ENCODE measurements around the gene ZNF516. TPM values are rescaled to one million over a fixed set of nuclear protein-coding genes. Genes with fewer than 3 reads are reported as not detected.

The ZNF516 gene
- total and polyA plus RNA-seq, 10 of the 15 experiments (the other 5 are each of a cell fraction or from before 2014, with no cell fraction given), result 2.0 to 32.0 (median 8.3) TPM

GRCh38 chr18:76314496-76314895 is 180.5 kb downstream of the ZNF516 start (continued):
- no peak for TF ChIP-seq BCL3 (IDR thresholded peaks at IDR 0.05; ENCODE audit: borderline replicate concordance, insufficient read depth, low read depth, low read length, poor library complexity, severe bottlenecking)

- TF ChIP-seq FOS (IDR thresholded peaks at IDR 0.05; ENCODE audit: borderline replicate concordance, extremely low read depth, insufficient read length) (no peak), CREM (IDR thresholded peaks at IDR 0.05; ENCODE audit: low read depth) (no peak)
- Histone ChIP-seq H3K79me2 (ENCODE audit: control insufficient read depth, insufficient read depth, low read length) (no peaks in the 10 kb centered on the region), H4K20me1 (ENCODE audit: control insufficient read depth, insufficient read depth) (no peaks in the 10 kb centered on the region), H3K36me3 (ENCODE audit: control insufficient read depth in 2 of 2, insufficient read depth in 2 of 2, low read length in 1 of 2) (no peaks in the 10 kb centered on the region), H3K9me3 (replicated peaks; ENCODE audit: control insufficient read depth, insufficient read depth, low read length) (no peaks in the 10 kb centered on the region), H3K4me1 (ENCODE audit: control insufficient read depth, insufficient read depth, low read length) (no peaks in the 10 kb centered on the region), H3K4me3 (no peak overlapping the region), H3K27me3 (replicated peaks in 1 of 2; ENCODE audit: control insufficient read depth in 2 of 2, insufficient read depth in 2 of 2, low read length in 1 of 2) (no peaks in the 10 kb centered on the region), H3K27ac (ENCODE audit: control insufficient read depth, insufficient read depth) (no peak overlapping the region), H3K9ac (ENCODE audit: control insufficient read depth, insufficient read depth, low read length) (no peak overlapping the region), H2AFZ (ENCODE audit: control insufficient read depth, low read depth, low read length) (no peak overlapping the region), H3K4me2 (ENCODE audit: control insufficient read depth, insufficient read depth) (no peak overlapping the region)
- ATAC-seq (no peak), FAIRE-seq (no peak), DNase-seq (ENCODE audit: low read depth, low spot score) (no peak)
- RAD21 ChIA-PET (ENCODE audit: unreplicated experiment), result no interaction called here
- in situ Hi-C loops (cut with MboI), result no loop called here
- intact Hi-C loops (cut with micrococcal nuclease; ENCODE audit: unreplicated experiment), result no loop called here
- CTCF ChIA-PET, result no interaction called here
- BruUV-seq (replicated peaks), result no TSS peak
- SMC1A ChIA-PET (ENCODE audit: uncharacterized antibody, unreplicated experiment), result no interaction called here
- WGBS (ENCODE audit: insufficient coverage, insufficient replicate concordance, low lambda C conversion rate, missing lambda C conversion rate), result 3% methylated on average over 3 of the region's 3 CpGs
- POLR2A ChIA-PET, result no interaction called here
These were observed 181.0 kb downstream of the ZNF516 start for GRCh38 chr18:76314015-76314414.

All from GM12878 (cell line).